Neutrophil (primary cell): ENCODE data around the gene TRIM28.

Experiments
- H3K27ac ChIP-seq: fragments of 200-600 bp; sonication (generic); 2 replicates; pipeline ENCODE4 v1.5.1; 2016; ENCODE audit warnings: mild to moderate bottlenecking, moderate library complexity
- H3K27me3 ChIP-seq: fragments of 200-600 bp; sonication (generic); 2 replicates; pipeline ENCODE4 v1.6.0; 2016; ENCODE audit warnings: mild to moderate bottlenecking
- H3K36me3 ChIP-seq: fragments of 200-600 bp; sonication (generic); 2 replicates; pipeline ENCODE4 v1.5.1; 2017
- H3K4me1 ChIP-seq, 2 experiments: fragments of 200-600 bp in 1 of 2; sonication (generic) in 1 of 2; 1 replicate in 1 of 2; 2 replicates in 1 of 2; pipeline versions ENCODE4 v1.5.1 to v1.6.1; 2013 to 2016; ENCODE audit warnings: low read depth in 1 of 2, low read length in 1 of 2, mild to moderate bottlenecking in 1 of 2, moderate library complexity in 1 of 2; ENCODE audit not compliant: control insufficient read depth in 1 of 2, insufficient read depth in 1 of 2
- H3K4me3 ChIP-seq, 2 experiments: fragments of 200-600 bp in 1 of 2; sonication (generic) in 1 of 2; 1 replicate in 1 of 2; 2 replicates in 1 of 2; pipeline ENCODE4 v1.5.1; 2013 to 2016; ENCODE audit warnings: low read depth in 1 of 2, low read length in 1 of 2, mild to moderate bottlenecking in 1 of 2, moderate library complexity in 1 of 2
- H3K9me3 ChIP-seq: fragments of 200-600 bp; sonication (generic); 2 replicates; pipeline ENCODE4 v1.5.1; 2016
- TF ChIP-seq, protein P1 (sequence below): fragments of 200-600 bp; sonication (generic); IDR thresholded peaks from 2 replicates; pipeline ENCODE4 v1.5.1; 2016; ENCODE audit warnings: antibody characterized with exemption

The TRIM28 gene

DNA sequence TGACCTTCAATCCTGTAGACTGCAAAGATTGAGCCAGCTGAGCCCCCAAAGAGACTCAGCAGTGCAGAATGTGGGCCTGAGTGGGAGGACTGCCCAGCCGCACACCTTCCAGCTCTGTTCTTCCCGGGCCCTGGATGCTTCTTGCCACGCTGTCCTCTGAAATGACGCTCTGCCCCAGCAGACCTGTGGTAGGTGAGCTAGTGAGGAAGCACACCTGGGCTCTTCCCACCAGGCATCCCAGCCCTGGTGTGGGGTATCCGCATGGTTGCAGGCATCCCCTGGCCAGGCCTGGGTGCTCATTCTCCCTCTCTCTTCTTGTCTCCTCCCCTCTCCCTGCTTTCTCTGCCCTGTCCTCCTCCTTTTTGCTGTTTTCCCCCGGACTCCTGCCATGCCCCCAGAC, 39.1 kb downstream of the TRIM28 start:
- no peak overlapping the region for H3K27ac ChIP-seq
- no peak overlapping the region for H3K4me3 ChIP-seq
- H3K36me3 ChIP-seq = peaks cover 30% of the 10 kb centered on the region
- TF ChIP-seq, protein P1, sequence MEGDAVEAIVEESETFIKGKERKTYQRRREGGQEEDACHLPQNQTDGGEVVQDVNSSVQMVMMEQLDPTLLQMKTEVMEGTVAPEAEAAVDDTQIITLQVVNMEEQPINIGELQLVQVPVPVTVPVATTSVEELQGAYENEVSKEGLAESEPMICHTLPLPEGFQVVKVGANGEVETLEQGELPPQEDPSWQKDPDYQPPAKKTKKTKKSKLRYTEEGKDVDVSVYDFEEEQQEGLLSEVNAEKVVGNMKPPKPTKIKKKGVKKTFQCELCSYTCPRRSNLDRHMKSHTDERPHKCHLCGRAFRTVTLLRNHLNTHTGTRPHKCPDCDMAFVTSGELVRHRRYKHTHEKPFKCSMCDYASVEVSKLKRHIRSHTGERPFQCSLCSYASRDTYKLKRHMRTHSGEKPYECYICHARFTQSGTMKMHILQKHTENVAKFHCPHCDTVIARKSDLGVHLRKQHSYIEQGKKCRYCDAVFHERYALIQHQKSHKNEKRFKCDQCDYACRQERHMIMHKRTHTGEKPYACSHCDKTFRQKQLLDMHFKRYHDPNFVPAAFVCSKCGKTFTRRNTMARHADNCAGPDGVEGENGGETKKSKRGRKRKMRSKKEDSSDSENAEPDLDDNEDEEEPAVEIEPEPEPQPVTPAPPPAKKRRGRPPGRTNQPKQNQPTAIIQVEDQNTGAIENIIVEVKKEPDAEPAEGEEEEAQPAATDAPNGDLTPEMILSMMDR = no peak
- H3K4me1 ChIP-seq = peaks cover 3 to 7% of the 10 kb centered on the region in 2 experiments
- H3K9me3 ChIP-seq = no peaks in the 10 kb centered on the region
- no peaks in the 10 kb centered on the region for H3K27me3 ChIP-seq

GRCh38 chr19:58584498-58585441, 40.9 kb downstream of the TRIM28 start:
- H3K36me3 ChIP-seq = peaks cover 30% of the 10 kb centered on the region
- H3K4me1 ChIP-seq = peaks cover 3 to 7% of the 10 kb centered on the region in 2 experiments
- no peaks in the 10 kb centered on the region for H3K9me3 ChIP-seq
- H3K27me3 ChIP-seq = no peaks in the 10 kb centered on the region
- no peak overlapping the region for H3K4me3 ChIP-seq
- TF ChIP-seq, protein P1 = no peak
- no peak overlapping the region for H3K27ac ChIP-seq

GRCh38 chr19:58585442-58586132, 41.7 kb downstream of the TRIM28 start:
- no peak overlapping the region for H3K4me3 ChIP-seq
- peaks cover 3 to 7% of the 10 kb centered on the region in 2 experiments for H3K4me1 ChIP-seq
- TF ChIP-seq, protein P1 = no peak
- H3K36me3 ChIP-seq = peaks cover 30% of the 10 kb centered on the region
- no peaks in the 10 kb centered on the region for H3K9me3 ChIP-seq
- H3K27ac ChIP-seq = no peak overlapping the region
- H3K27me3 ChIP-seq = no peaks in the 10 kb centered on the region

DNA sequence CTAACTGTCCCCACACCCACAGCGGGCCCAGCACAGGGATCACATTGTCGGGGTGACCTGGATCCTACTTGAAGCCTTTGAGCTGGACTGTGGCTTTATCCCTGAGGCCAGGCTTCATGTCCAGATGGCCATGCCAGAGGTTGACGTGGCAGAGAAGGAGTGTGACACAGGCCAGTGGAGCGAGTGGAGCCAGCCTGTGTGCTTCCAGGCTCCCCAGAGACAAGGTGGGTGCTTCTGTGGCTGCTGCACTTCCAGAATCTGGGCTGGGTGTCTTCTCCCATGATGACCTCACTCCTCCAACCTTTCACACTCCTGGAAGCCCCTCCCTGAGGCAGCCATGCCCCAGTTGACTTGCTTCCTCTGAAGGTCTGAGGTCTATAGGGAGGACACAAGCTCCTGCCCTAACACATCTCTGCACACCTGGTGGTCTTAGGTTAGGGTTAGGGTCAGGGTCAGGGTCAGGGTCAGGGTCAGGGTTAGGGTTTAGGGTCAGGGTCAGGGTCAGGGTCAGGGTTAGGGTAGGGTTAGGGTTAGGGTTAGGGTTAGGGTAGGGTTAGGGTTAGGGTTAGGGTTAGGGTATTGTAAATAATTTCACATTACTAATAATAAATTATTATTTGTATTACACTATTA, 42.4 kb downstream of the TRIM28 start:
- no peak overlapping the region for H3K27ac ChIP-seq
- peaks cover 0 to 2% of the 10 kb centered on the region in 2 experiments for H3K4me1 ChIP-seq
- TF ChIP-seq, protein P1 = no peak

More for the DNA sequence above, 42.4 kb downstream of the TRIM28 start:
- no peaks in the 10 kb centered on the region for H3K9me3 ChIP-seq
- H3K36me3 ChIP-seq = peaks cover 30% of the 10 kb centered on the region
- no peak overlapping the region for H3K4me3 ChIP-seq
- H3K27me3 ChIP-seq = no peaks in the 10 kb centered on the region
